ENCODE results near the gene ASCC2. TPM values are rescaled to one million over a fixed set of nuclear protein-coding genes. Genes with fewer than 3 reads are reported as not detected.

ASCC2 gene
- 10 to 100 TPM; 86.5 to 91.4 TPM for total RNA-seq

GRCh38 chr22:29837741-29838598 is at the start of gene ASCC2:
Gene ASCC2 (minus strand): TSS chr22:29838274. CDS start chr22:29832325, 5,949 bp downstream.
- no peaks in the 10 kb centered on the region for H3K27me3 Mint-ChIP-seq (ENCODE audit: low read depth)
- H3K4me1 Mint-ChIP-seq (ENCODE audit: low read depth) = peaks cover 36% of the 10 kb centered on the region
- ATAC-seq (peak; percentile 98), DNase-seq (peak; percentile 100)
- peak within 1 kb of the TSS; percentile 82 for H3K27ac Mint-ChIP-seq
- no peaks in the 10 kb centered on the region for H3K9me3 Mint-ChIP-seq (ENCODE audit: insufficient read depth)
- peak within 1 kb of the TSS; percentile 98 for H3K4me3 Mint-ChIP-seq
- POLR2A ChIA-PET = interaction anchor here (0.6 to 1.4 kb wide), 11 partner anchors 8 to 599 kb away, joined by 3 to 7 read pairs (median 4); partner anchors contain the start of genes UQCR10 and ZMAT5
- H3K36me3 Mint-ChIP-seq (ENCODE audit: low read depth) = peaks cover 23% of the 10 kb centered on the region
- CTCF ChIA-PET = interaction anchor here (1.3 to 2.7 kb wide), 4 partner anchors 18 to 367 kb away, joined by 3 to 9 read pairs (median 4); no protein-coding TSS in a partner anchor

GRCh38 chr22:29887358-29887757 is 49.3 kb upstream of the ASCC2 start:
- ChIA-PET POLR2A (no interaction called here), CTCF (no interaction called here)

GRCh38 chr22:29886596-29886995 is 48.5 kb upstream of the ASCC2 start:
- no peaks in the 10 kb centered on the region for H3K27me3 Mint-ChIP-seq (ENCODE audit: low read depth)
- ChIA-PET CTCF (no interaction called here), POLR2A (no interaction called here)
- no peaks in the 10 kb centered on the region for H3K9me3 Mint-ChIP-seq (ENCODE audit: insufficient read depth)
- no peak for ATAC-seq
- DNase-seq = no peak
- peaks cover 12% of the 10 kb centered on the region for H3K4me1 Mint-ChIP-seq (ENCODE audit: low read depth)
- peaks cover 2% of the 10 kb centered on the region for H3K36me3 Mint-ChIP-seq (ENCODE audit: low read depth)
- H3K4me3 Mint-ChIP-seq = no peak overlapping the region
- no peak overlapping the region for H3K27ac Mint-ChIP-seq

More at GRCh38 chr22:29887358-29887757, 49.3 kb upstream of the ASCC2 start:
- no peak overlapping the region for H3K4me3 Mint-ChIP-seq
- no peaks in the 10 kb centered on the region for H3K9me3 Mint-ChIP-seq (ENCODE audit: insufficient read depth)
- H3K36me3 Mint-ChIP-seq (ENCODE audit: low read depth) = peaks cover 2% of the 10 kb centered on the region
- no peak overlapping the region for H3K27ac Mint-ChIP-seq
- no peaks in the 10 kb centered on the region for H3K27me3 Mint-ChIP-seq (ENCODE audit: low read depth)
- ATAC-seq (no peak), DNase-seq (no peak)
- H3K4me1 Mint-ChIP-seq (ENCODE audit: low read depth) = peaks cover 10% of the 10 kb centered on the region

- ChIA-PET CTCF (no interaction called here), POLR2A (no interaction called here)
- no peaks in the 10 kb centered on the region for H3K9me3 Mint-ChIP-seq (ENCODE audit: insufficient read depth)
- no peak overlapping the region for H3K27ac Mint-ChIP-seq
- DNase-seq = no peak
- H3K36me3 Mint-ChIP-seq (ENCODE audit: low read depth) = peaks cover 2% of the 10 kb centered on the region
- H3K4me3 Mint-ChIP-seq = no peak overlapping the region
- peaks cover 12% of the 10 kb centered on the region for H3K4me1 Mint-ChIP-seq (ENCODE audit: low read depth)
- no peak for ATAC-seq
- no peaks in the 10 kb centered on the region for H3K27me3 Mint-ChIP-seq (ENCODE audit: low read depth)
These were observed 47.5 kb upstream of the ASCC2 start for GRCh38 chr22:29885610-29886009.

- Mint-ChIP-seq H3K27me3 (ENCODE audit: low read depth) (peaks cover 2% of the 10 kb centered on the region), H3K9me3 (ENCODE audit: insufficient read depth) (no peaks in the 10 kb centered on the region), H3K36me3 (ENCODE audit: low read depth) (peaks cover 2% of the 10 kb centered on the region), H3K27ac (peak overlapping the region; percentile 84), H3K4me1 (ENCODE audit: low read depth) (peaks cover 12% of the 10 kb centered on the region), H3K4me3 (peak overlapping the region; percentile 91)
- DNase-seq (peak; percentile 49), ATAC-seq (peak; percentile 22)
- POLR2A ChIA-PET = interaction anchor here (0.9 to 1.6 kb wide), 2 partner anchors 61 to 117 kb away, joined by 4 read pairs; partner anchors contain the start of gene ZMAT5
- CTCF ChIA-PET = no interaction called here
These were observed 45.7 kb upstream of the ASCC2 start for GRCh38 chr22:29883775-29884097.

GRCh38 chr22:29883045-29883774 is 45.1 kb upstream of the ASCC2 start, which contains the start of gene MTMR3:
Gene MTMR3 (plus strand): TSS chr22:29883174. CDS start chr22:29971060, 87,886 bp downstream.
- ATAC-seq (peak; percentile 86), DNase-seq (peak; percentile 93)
- CTCF ChIA-PET = no interaction called here
- peak within 1 kb of the TSS; percentile 84 for H3K27ac Mint-ChIP-seq
- no peaks in the 10 kb centered on the region for H3K9me3 Mint-ChIP-seq (ENCODE audit: insufficient read depth)
- peaks cover 2% of the 10 kb centered on the region for H3K36me3 Mint-ChIP-seq (ENCODE audit: low read depth)
- peaks cover 12% of the 10 kb centered on the region for H3K4me1 Mint-ChIP-seq (ENCODE audit: low read depth)
- POLR2A ChIA-PET = interaction anchor here (0.9 to 1.6 kb wide), 2 partner anchors 60 to 117 kb away, joined by 4 read pairs; partner anchors contain the start of gene ZMAT5
- peaks cover 4% of the 10 kb centered on the region for H3K27me3 Mint-ChIP-seq (ENCODE audit: low read depth)
- peak within 1 kb of the TSS; percentile 91 for H3K4me3 Mint-ChIP-seq

GRCh38 chr22:29882716-29883044 is 44.6 kb upstream of the ASCC2 start:
- Mint-ChIP-seq H3K36me3 (ENCODE audit: low read depth) (peaks cover 2% of the 10 kb centered on the region), H3K4me3 (peak overlapping the region; percentile 91), H3K27ac (no peak overlapping the region), H3K9me3 (ENCODE audit: insufficient read depth) (no peaks in the 10 kb centered on the region), H3K27me3 (ENCODE audit: low read depth) (peaks cover 8% of the 10 kb centered on the region), H3K4me1 (ENCODE audit: low read depth) (peaks cover 12% of the 10 kb centered on the region)
- ATAC-seq (no peak), DNase-seq (no peak)
- ChIA-PET CTCF (no interaction called here), POLR2A (interaction anchor here (0.9 to 1.6 kb wide), 2 partner anchors 60 to 116 kb away, joined by 4 read pairs; partner anchors contain the start of gene ZMAT5)

- H3K36me3 Mint-ChIP-seq (ENCODE audit: low read depth) = no peaks in the 10 kb centered on the region
- H3K9me3 Mint-ChIP-seq (ENCODE audit: insufficient read depth) = no peaks in the 10 kb centered on the region
- ATAC-seq = no peak
- H3K27me3 Mint-ChIP-seq (ENCODE audit: low read depth) = peaks cover 18% of the 10 kb centered on the region
- no peak for DNase-seq
- peaks cover 12% of the 10 kb centered on the region for H3K4me1 Mint-ChIP-seq (ENCODE audit: low read depth)
- H3K4me3 Mint-ChIP-seq = no peak overlapping the region
- POLR2A ChIA-PET = no interaction called here
- CTCF ChIA-PET = interaction anchor here (0.7 to 1.1 kb wide), 2 partner anchors 10 to 198 kb away, joined by 4 read pairs; no protein-coding TSS in a partner anchor
- no peak overlapping the region for H3K27ac Mint-ChIP-seq
These were observed 41.7 kb upstream of the ASCC2 start for GRCh38 chr22:29879753-29880152.

- H3K27ac Mint-ChIP-seq = no peak overlapping the region
- ChIA-PET POLR2A (no interaction called here), CTCF (no interaction called here)
- H3K9me3 Mint-ChIP-seq (ENCODE audit: insufficient read depth) = no peaks in the 10 kb centered on the region
- no peaks in the 10 kb centered on the region for H3K36me3 Mint-ChIP-seq (ENCODE audit: low read depth)
- H3K27me3 Mint-ChIP-seq (ENCODE audit: low read depth) = peaks cover 28% of the 10 kb centered on the region
- no peak overlapping the region for H3K4me3 Mint-ChIP-seq
- DNase-seq (no peak), ATAC-seq (no peak)
- H3K4me1 Mint-ChIP-seq (ENCODE audit: low read depth) = peaks cover 2% of the 10 kb centered on the region
These were observed 39.5 kb upstream of the ASCC2 start for GRCh38 chr22:29877620-29878019.

GRCh38 chr22:29873943-29874342 is 35.9 kb upstream of the ASCC2 start:
- ChIA-PET CTCF (no interaction called here), POLR2A (no interaction called here)
- Mint-ChIP-seq H3K27ac (no peak overlapping the region), H3K4me1 (ENCODE audit: low read depth) (peaks cover 7% of the 10 kb centered on the region), H3K27me3 (ENCODE audit: low read depth) (peaks cover 28% of the 10 kb centered on the region), H3K9me3 (ENCODE audit: insufficient read depth) (no peaks in the 10 kb centered on the region), H3K4me3 (no peak overlapping the region), H3K36me3 (ENCODE audit: low read depth) (no peaks in the 10 kb centered on the region)
- ATAC-seq (no peak), DNase-seq (no peak)

GRCh38 chr22:29872989-29873388 is 34.9 kb upstream of the ASCC2 start:
- ChIA-PET POLR2A (no interaction called here), CTCF (interaction anchor here (1.1 kb wide), 1 partner anchor 132 kb away, joined by 3 read pairs; no protein-coding TSS in a partner anchor)
- H3K9me3 Mint-ChIP-seq (ENCODE audit: insufficient read depth) = no peaks in the 10 kb centered on the region
- no peak overlapping the region for H3K4me3 Mint-ChIP-seq
- peaks cover 23% of the 10 kb centered on the region for H3K27me3 Mint-ChIP-seq (ENCODE audit: low read depth)
- ATAC-seq (no peak), DNase-seq (no peak)
- no peak overlapping the region for H3K27ac Mint-ChIP-seq
- H3K36me3 Mint-ChIP-seq (ENCODE audit: low read depth) = no peaks in the 10 kb centered on the region
- peaks cover 7% of the 10 kb centered on the region for H3K4me1 Mint-ChIP-seq (ENCODE audit: low read depth)
